Uterus (tissue), 2 donors: Measurements from ENCODE around the gene HHAT.

ENCODE experiments used
- CTCF ChIP-seq, 4 experiments: fragments of 200-600 bp in 2 of 4; fragments of 450-650 bp in 2 of 4; sonication (generic) in 2 of 4; IDR thresholded peaks; one replicate each; pipeline ENCODE4 v1.5.1; 2016 to 2019; ENCODE audit warnings: antibody characterized with exemption in 4 of 4, mild to moderate bottlenecking in 2 of 4, moderate library complexity in 1 of 4
- POLR2A ChIP-seq, 2 donors: fragments of 450-650 bp; IDR thresholded peaks; one replicate each; pipeline ENCODE4 v1.6.1; 2016; ENCODE audit warnings: antibody characterized with exemption in 2 of 2, mild to moderate bottlenecking in 1 of 2, moderate library complexity in 1 of 2

GRCh38 chr1:210588946-210589345 lies 260.2 kb downstream of the HHAT start:
- TF ChIP-seq CTCF (IDR thresholded peaks at IDR 0.05) = no peak
- TF ChIP-seq POLR2A (IDR thresholded peaks at IDR 0.05) = no peak
